Measurements from ENCODE around the gene PIH1D2. TPM values are rescaled to one million over a fixed set of nuclear protein-coding genes. Genes with fewer than 3 reads are reported as not detected.

Gene PIH1D2
- total and polyA plus RNA-seq, 9 of the 15 experiments (the other 6 are each of a cell fraction or from before 2014, with no cell fraction given) = 1.5 to 5.4 (median 3.0) TPM

- no peak; the same call in 1 of the 2 replicates for TF ChIP-seq EP300 (IDR thresholded peaks at IDR 0.05; ENCODE audit: low read length)
- no peak for TF ChIP-seq HINFP (tag; conservative IDR thresholded peaks at IDR 0.05; ENCODE audit: low read depth)
- 0 out of 2 replicates have a peak, but pooled peaks have one; percentile 25 for TF ChIP-seq ZNF311 (CRISPR knock-in tag; IDR thresholded peaks at IDR 0.05)
- TF ChIP-seq MTA2 (IDR thresholded peaks at IDR 0.05; ENCODE audit: low read depth) = no peak; the same call in 1 of the 2 replicates
- 0 out of 2 replicates have a peak, but pooled peaks have one; percentile 56 for TF ChIP-seq E2F5 (CRISPR knock-in tag; IDR thresholded peaks at IDR 0.05)
- no peak for TF ChIP-seq ZNF695 (CRISPR knock-in tag; IDR thresholded peaks at IDR 0.05)
- TF ChIP-seq PPARD (CRISPR knock-in tag; IDR thresholded peaks at IDR 0.05) = no peak
- peak; percentile 88 for TF ChIP-seq CTBP1 (IDR thresholded peaks at IDR 0.05; ENCODE audit: borderline replicate concordance)
- TF ChIP-seq RFX1 (IDR thresholded peaks at IDR 0.05) = peak; percentile 76
- peak; percentile 69 for TF ChIP-seq DPF2 (IDR thresholded peaks at IDR 0.05)
- TF ChIP-seq NONO (IDR thresholded peaks at IDR 0.05; ENCODE audit: low read depth in 2 of 2, low read length in 1 of 2) = 0 out of 4 replicates have a peak, but pooled peaks of 1 of the 2 experiments have one; percentile 15
- TF ChIP-seq MLX (CRISPR knock-in tag; conservative IDR thresholded peaks at IDR 0.05) = 0 out of 4 replicates have a peak, but pooled peaks of 1 of the 2 experiments have one; percentile 16
- TF ChIP-seq ZNF75A (CRISPR knock-in tag; IDR thresholded peaks at IDR 0.05) = no peak
- peak; percentile 78 for TF ChIP-seq NFRKB (IDR thresholded peaks at IDR 0.05; ENCODE audit: low read depth)
- 0 out of 2 replicates have a peak, but pooled peaks have one; percentile 37 for TF ChIP-seq DEAF1 (CRISPR knock-in tag; IDR thresholded peaks at IDR 0.05)
- TF ChIP-seq STAT6 (CRISPR knock-in tag; IDR thresholded peaks at IDR 0.05) = peak; percentile 14; the same call in 1 of the 2 replicates
These were observed 48.8 kb downstream of the PIH1D2 start, which contains the start of gene DLAT (continued) for GRCh38 chr11:112024773-112025678.
